HCT116 (cell line): Measurements from ENCODE around the gene IMPG2. TPM values are rescaled to one million over a fixed set of nuclear protein-coding genes. Genes with fewer than 3 reads are reported as not detected.

Experiments
- ATAC-seq: fragments of 200-7000 bp; cut with Tn5 transposase; 2 replicates; pipeline ENCODE4 v1.9.1; 2020; ENCODE audit warnings: mild to moderate bottlenecking, moderate library complexity
- BruUV-seq: library from RNA; stranded (reverse); fragments of 400-500 nt; replicated peaks from 2 replicates; lab custom pipeline; 2021; lab: Mats Ljungman, UMichigan
- CTCF ChIA-PET: fragments of 300-600 bp; sonication (Branson Sonifier 250); formaldehyde crosslinking; loops from one replicate; lab custom pipeline; 2021; ENCODE audit warnings: antibody characterized with exemption; lab: Charles Lee
- POLR2A ChIA-PET: fragments of 300-600, 350-600 bp; sonication (Branson Sonifier 250); formaldehyde crosslinking; loops from one replicate; lab custom pipeline; 2021; ENCODE audit warnings: antibody characterized with exemption; lab: Charles Lee
- RAD21 ChIA-PET, 2 experiments: fragments of 300-600 bp; sonication (Branson Sonifier 250); formaldehyde crosslinking; loops; one replicate each; lab custom pipeline; 2023; ENCODE audit warnings: low total read pairs in 2 of 2; ENCODE audit not compliant: uncharacterized antibody in 2 of 2, unreplicated experiment in 2 of 2, low non-redundant PET in 1 of 2; lab: Charles Lee
- DNase-seq: peaks from one replicate; pipeline ENCODE4 v3.0.0-alpha.2; 2010; ENCODE audit warnings: low read depth, low spot score
- H2AFZ ChIP-seq: fragments of 200-600 bp; shearing (Covaris generic), sonication (generic); 2 replicates; pipeline ENCODE4 v1.6.1; 2017; ENCODE audit warnings: low read depth, mixed run types, mixed read lengths, antibody characterized with exemption, low read length; ENCODE audit not compliant: poor library complexity, severe bottlenecking
- H3K27ac ChIP-seq: 2 replicates; pipeline ENCODE4 v1.5.1; 2012; ENCODE audit warnings: low read depth, low read length
- H3K27me3 ChIP-seq: fragments of 200-600 bp; sonication (generic); 2 replicates; pipeline ENCODE4 v1.6.1; 2016; ENCODE audit warnings: mixed run types, low read length, mixed read lengths; ENCODE audit not compliant: insufficient read depth
- H3K36me3 ChIP-seq, 2 experiments: fragments of 200-500 bp in 1 of 2; fragments of 200-600 bp in 1 of 2; sonication (Bioruptor generic) in 1 of 2; sonication (generic) in 1 of 2; 2 replicates each; pipeline versions ENCODE4 v1.5.1 to v1.6.1; 2014 to 2016; ENCODE audit warnings: low read length in 2 of 2, inconsistent platforms in 1 of 2, mixed read lengths in 1 of 2, mixed run types in 1 of 2; ENCODE audit not compliant: insufficient read depth in 2 of 2, control insufficient read depth in 1 of 2
- H3K4me1 ChIP-seq, 2 experiments: fragments of 200-600 bp in 1 of 2; sonication (generic) in 1 of 2; 2 replicates each; pipeline versions ENCODE4 v1.5.1 to v1.6.1; 2012 to 2017; ENCODE audit warnings: low read length in 2 of 2, inconsistent platforms in 1 of 2, mild to moderate bottlenecking in 1 of 2, mixed read lengths in 1 of 2, mixed run types in 1 of 2, moderate library complexity in 1 of 2; ENCODE audit not compliant: insufficient read depth in 2 of 2, control insufficient read depth in 1 of 2
- H3K4me2 ChIP-seq: fragments of 200-600 bp; sonication (generic); 2 replicates; pipeline ENCODE4 v1.6.1; 2017; ENCODE audit warnings: mixed run types, low read length, mixed read lengths
- H3K4me3 ChIP-seq, 2 experiments: fragments of 200-600 bp in 1 of 2; sonication (generic) in 1 of 2; replicated peaks in 1 of 2; 2 replicates each; pipeline ENCODE4 v1.5.1; 2011 to 2016; ENCODE audit warnings: low read length in 2 of 2, control low read depth in 1 of 2, low read depth in 1 of 2, mild to moderate bottlenecking in 1 of 2, mixed read lengths in 1 of 2, mixed run types in 1 of 2
- H3K79me2 ChIP-seq: fragments of 200-600 bp; sonication (generic); 2 replicates; pipeline ENCODE4 v1.6.1; 2017; ENCODE audit warnings: mild to moderate bottlenecking, mixed run types, low read length, moderate library complexity, mixed read lengths; ENCODE audit not compliant: insufficient read depth
- H3K9ac ChIP-seq: fragments of 200-600 bp; sonication (generic); 2 replicates; pipeline ENCODE4 v1.6.1; 2016; ENCODE audit warnings: low read length, mixed read lengths
- H3K9me2 ChIP-seq: fragments of 200-600 bp; sonication (generic), shearing (Covaris generic); 2 replicates; pipeline ENCODE4 v1.6.1; 2017; ENCODE audit warnings: mixed run types, mild to moderate bottlenecking, moderate library complexity; ENCODE audit not compliant: insufficient read depth
- H3K9me3 ChIP-seq, 2 experiments: fragments of 200-500 bp in 1 of 2; fragments of 200-600 bp in 1 of 2; sonication (Bioruptor generic) in 1 of 2; sonication (generic) in 1 of 2; 2 replicates each; pipeline ENCODE4 v1.6.1; 2014 to 2017; ENCODE audit warnings: low read length in 2 of 2, mixed read lengths in 2 of 2, inconsistent platforms in 1 of 2, low read depth in 1 of 2, mild to moderate bottlenecking in 1 of 2, mixed run types in 1 of 2, moderate library complexity in 1 of 2; ENCODE audit not compliant: control insufficient read depth in 1 of 2, insufficient read depth in 1 of 2
- H4K20me1 ChIP-seq: fragments of 200-600 bp; sonication (generic), shearing (Covaris generic); 2 replicates; pipeline ENCODE4 v1.6.1; 2017; ENCODE audit warnings: mixed run types, mild to moderate bottlenecking, moderate library complexity; ENCODE audit not compliant: insufficient read depth
- ATF3 ChIP-seq: IDR thresholded peaks from 2 replicates; pipeline ENCODE4 v1.6.1; 2012
- CBX3 ChIP-seq: IDR thresholded peaks from 2 replicates; pipeline ENCODE4 v1.6.1; 2012; ENCODE audit warnings: low read depth
- CEBPB ChIP-seq: IDR thresholded peaks from 2 replicates; pipeline ENCODE4 v1.6.1; 2012; ENCODE audit warnings: low read depth
- ELF1 ChIP-seq: IDR thresholded peaks from 2 replicates; pipeline ENCODE4 v1.6.1; 2012; ENCODE audit warnings: low read depth, borderline replicate concordance
- EZH2 ChIP-seq: fragments of 200-600 bp; sonication (generic); IDR thresholded peaks from 2 replicates; pipeline ENCODE4 v1.6.1; 2017; ENCODE audit warnings: antibody characterized with exemption, mixed run types
- FOSL1 ChIP-seq: IDR thresholded peaks from 2 replicates; pipeline ENCODE4 v1.6.1; 2012; ENCODE audit warnings: low read depth
- JUND ChIP-seq: IDR thresholded peaks from 2 replicates; pipeline ENCODE4 v1.6.1; 2012
- RAD21 ChIP-seq: IDR thresholded peaks from 2 replicates; pipeline ENCODE4 v1.6.1; 2012; ENCODE audit warnings: low read depth, mild to moderate bottlenecking
- REST ChIP-seq: IDR thresholded peaks from 2 replicates; pipeline ENCODE4 v1.6.1; 2012; ENCODE audit warnings: low read depth
- SIN3A ChIP-seq: IDR thresholded peaks from 2 replicates; pipeline ENCODE4 v1.6.1; 2012; ENCODE audit warnings: low read depth
- SRF ChIP-seq: IDR thresholded peaks from 2 replicates; pipeline ENCODE4 v1.6.1; 2012; ENCODE audit warnings: low read depth
- TCF7L2 ChIP-seq: IDR thresholded peaks from 2 replicates; pipeline ENCODE4 v1.7.0; 2011; ENCODE audit warnings: borderline replicate concordance, inconsistent platforms; ENCODE audit not compliant: insufficient read depth, insufficient read length; ENCODE audit errors: extremely low read depth
- ZFX ChIP-seq: fragments of 450-650 bp; IDR thresholded peaks from 2 replicates; pipeline ENCODE4 v1.6.1; 2017
- ZNF274 ChIP-seq: fragments of 200-500 bp; sonication (Bioruptor generic); IDR thresholded peaks from 2 replicates; pipeline ENCODE4 v1.6.1; 2014; ENCODE audit warnings: mild to moderate bottlenecking, low read depth, low read length, inconsistent platforms
- intact Hi-C: fragments of 100-400 bp; cut with micrococcal nuclease; formaldehyde crosslinking; loops from 2 replicates; pipeline ENCODE4 v1.10.0; 2022
- total RNA-seq: library from RNA; stranded (reverse); gene quantifications from one replicate; pipeline ENCODE4 v1.2.1, GENCODE V29; 2021; ENCODE audit not compliant: unreplicated experiment
- TF ChIP-seq, protein P1 (sequence below), 3 experiments: fragments of 200-600 bp in 1 of 3; sonication (generic) in 1 of 3; IDR thresholded peaks in 2 of 3; conservative IDR thresholded peaks in 1 of 3; 2 replicates each; pipeline ENCODE4 v1.5.1; 2012 to 2017; ENCODE audit warnings: low read depth in 2 of 3, low read length in 2 of 3, antibody characterized with exemption in 1 of 3, borderline replicate concordance in 1 of 3, control low read depth in 1 of 3, mild to moderate bottlenecking in 1 of 3, mixed read lengths in 1 of 3, mixed run types in 1 of 3, moderate library complexity in 1 of 3; ENCODE audit not compliant: insufficient read depth in 1 of 3

Gene IMPG2
- total RNA-seq, 1 experiment from 2014 or later = 0.20 TPM

DNA sequence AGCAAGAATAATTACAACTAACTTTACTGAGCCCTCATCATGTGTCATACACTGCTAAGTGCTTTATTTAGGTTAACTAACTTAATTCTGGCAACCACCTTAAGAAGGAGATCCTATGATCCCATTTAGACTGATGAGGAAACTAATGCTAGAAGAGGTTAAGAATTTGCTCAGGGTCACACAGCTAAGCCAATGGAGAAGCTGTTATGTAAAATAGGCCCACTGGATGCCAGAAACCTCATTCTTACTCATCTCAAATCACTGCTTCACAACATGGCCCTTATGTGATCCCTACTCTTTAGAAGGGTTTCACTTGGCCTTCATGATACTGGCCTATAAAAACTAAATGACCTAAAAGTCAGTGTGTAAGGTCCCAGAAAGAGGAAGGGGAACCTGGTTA, 41.2 kb downstream of the IMPG2 start:
- DNase-seq = no peak
- BruUV-seq = no TSS peak

More for the DNA sequence above, 41.2 kb downstream of the IMPG2 start:
- intact Hi-C loops = no loop called here
- Histone ChIP-seq H3K4me1 (no peaks in the 10 kb centered on the region), H3K9ac (no peak overlapping the region), H3K4me2 (no peak overlapping the region), H3K27ac (no peak overlapping the region), H3K9me2 (no peaks in the 10 kb centered on the region), H3K9me3 (no peaks in the 10 kb centered on the region), H3K27me3 (no peaks in the 10 kb centered on the region), H3K79me2 (no peaks in the 10 kb centered on the region), H3K4me3 (no peak overlapping the region), H4K20me1 (no peaks in the 10 kb centered on the region), H3K36me3 (no peaks in the 10 kb centered on the region), H2AFZ (no peak overlapping the region)
- TF ChIP-seq ZNF274 (no peak), SIN3A (no peak), TCF7L2 (no peak), ELF1 (no peak), CBX3 (no peak), ATF3 (no peak), CEBPB (no peak), ZFX (no peak), REST (no peak), FOSL1 (no peak), RAD21 (no peak), EZH2 (no peak), JUND (no peak), SRF (no peak)
- TF ChIP-seq, protein P1, sequence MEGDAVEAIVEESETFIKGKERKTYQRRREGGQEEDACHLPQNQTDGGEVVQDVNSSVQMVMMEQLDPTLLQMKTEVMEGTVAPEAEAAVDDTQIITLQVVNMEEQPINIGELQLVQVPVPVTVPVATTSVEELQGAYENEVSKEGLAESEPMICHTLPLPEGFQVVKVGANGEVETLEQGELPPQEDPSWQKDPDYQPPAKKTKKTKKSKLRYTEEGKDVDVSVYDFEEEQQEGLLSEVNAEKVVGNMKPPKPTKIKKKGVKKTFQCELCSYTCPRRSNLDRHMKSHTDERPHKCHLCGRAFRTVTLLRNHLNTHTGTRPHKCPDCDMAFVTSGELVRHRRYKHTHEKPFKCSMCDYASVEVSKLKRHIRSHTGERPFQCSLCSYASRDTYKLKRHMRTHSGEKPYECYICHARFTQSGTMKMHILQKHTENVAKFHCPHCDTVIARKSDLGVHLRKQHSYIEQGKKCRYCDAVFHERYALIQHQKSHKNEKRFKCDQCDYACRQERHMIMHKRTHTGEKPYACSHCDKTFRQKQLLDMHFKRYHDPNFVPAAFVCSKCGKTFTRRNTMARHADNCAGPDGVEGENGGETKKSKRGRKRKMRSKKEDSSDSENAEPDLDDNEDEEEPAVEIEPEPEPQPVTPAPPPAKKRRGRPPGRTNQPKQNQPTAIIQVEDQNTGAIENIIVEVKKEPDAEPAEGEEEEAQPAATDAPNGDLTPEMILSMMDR (IDR thresholded peaks at IDR 0.05 in 2 of 3, conservative IDR thresholded peaks at IDR 0.05 in 1 of 3; ENCODE audit: borderline replicate concordance in 1 of 3, insufficient read depth in 1 of 3, low read depth in 2 of 3, low read length in 2 of 3) = no peak
- ATAC-seq = no peak
- RAD21 ChIA-PET = no interaction called here
- CTCF ChIA-PET = no interaction called here
- POLR2A ChIA-PET = no interaction called here
